Adrenal gland (tissue), 5 donors: ENCODE results near the gene AIFM2.

Experiments used
- POLR2A ChIP-seq, 2 donors: fragments of 450-650 bp; IDR thresholded peaks; one replicate each; pipeline ENCODE4 v1.6.1; 2017; ENCODE audit warnings: antibody characterized with exemption in 2 of 2, mild to moderate bottlenecking in 2 of 2, moderate library complexity in 1 of 2
- TF ChIP-seq, protein P1 (sequence below), 6 experiments: fragments of 450-650 bp in 4 of 6; fragments of 200-600 bp in 2 of 6; sonication (generic) in 1 of 6; IDR thresholded peaks; 1 replicate in 5 of 6; 2 replicates in 1 of 6; pipeline versions ENCODE4 v1.5.1 to v1.8.0; 2016 to 2021; ENCODE audit warnings: antibody characterized with exemption in 6 of 6, mild to moderate bottlenecking in 2 of 6, moderate library complexity in 1 of 6
- donor health status: DM: no; HTN: no; CAD: no.

DNA sequence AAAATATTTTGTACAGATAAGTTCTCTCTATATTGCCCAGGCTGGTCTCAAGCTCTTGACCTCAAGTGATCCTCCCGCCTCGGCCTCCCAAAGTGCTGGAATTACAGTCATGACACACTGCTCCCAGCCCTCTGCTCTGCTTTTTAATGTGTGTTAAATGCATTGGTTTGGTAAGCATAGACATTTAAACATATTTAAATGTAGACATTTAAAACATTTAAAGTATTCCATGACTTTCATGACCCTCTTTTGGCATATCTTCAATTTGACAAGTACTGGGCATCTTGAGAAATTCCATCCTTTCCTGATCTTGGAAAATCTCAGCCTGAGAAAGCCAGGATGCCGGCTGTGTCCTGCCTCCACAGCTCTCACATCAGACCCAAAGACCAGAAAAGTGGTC, 42.9 kb upstream of the AIFM2 start:
- TF ChIP-seq, protein P1, sequence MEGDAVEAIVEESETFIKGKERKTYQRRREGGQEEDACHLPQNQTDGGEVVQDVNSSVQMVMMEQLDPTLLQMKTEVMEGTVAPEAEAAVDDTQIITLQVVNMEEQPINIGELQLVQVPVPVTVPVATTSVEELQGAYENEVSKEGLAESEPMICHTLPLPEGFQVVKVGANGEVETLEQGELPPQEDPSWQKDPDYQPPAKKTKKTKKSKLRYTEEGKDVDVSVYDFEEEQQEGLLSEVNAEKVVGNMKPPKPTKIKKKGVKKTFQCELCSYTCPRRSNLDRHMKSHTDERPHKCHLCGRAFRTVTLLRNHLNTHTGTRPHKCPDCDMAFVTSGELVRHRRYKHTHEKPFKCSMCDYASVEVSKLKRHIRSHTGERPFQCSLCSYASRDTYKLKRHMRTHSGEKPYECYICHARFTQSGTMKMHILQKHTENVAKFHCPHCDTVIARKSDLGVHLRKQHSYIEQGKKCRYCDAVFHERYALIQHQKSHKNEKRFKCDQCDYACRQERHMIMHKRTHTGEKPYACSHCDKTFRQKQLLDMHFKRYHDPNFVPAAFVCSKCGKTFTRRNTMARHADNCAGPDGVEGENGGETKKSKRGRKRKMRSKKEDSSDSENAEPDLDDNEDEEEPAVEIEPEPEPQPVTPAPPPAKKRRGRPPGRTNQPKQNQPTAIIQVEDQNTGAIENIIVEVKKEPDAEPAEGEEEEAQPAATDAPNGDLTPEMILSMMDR (IDR thresholded peaks at IDR 0.05) = no peak
- TF ChIP-seq POLR2A (IDR thresholded peaks at IDR 0.05) = no peak
